Loucy (cell line): Measurements from ENCODE around the gene RGS3.

Experiments
- EZH2phosphoT487 ChIP-seq: fragments of 200-600 bp; IDR thresholded peaks from 2 replicates; pipeline ENCODE4 v1.6.1; 2018; ENCODE audit warnings: antibody characterized with exemption, mild to moderate bottlenecking, moderate library complexity, borderline replicate concordance
- TF ChIP-seq, protein P1 (sequence below): fragments of 200-600 bp; sonication (generic); conservative IDR thresholded peaks from 2 replicates; pipeline ENCODE4 v1.5.1; 2014; ENCODE audit warnings: mild to moderate bottlenecking, antibody characterized with exemption, low read length

DNA sequence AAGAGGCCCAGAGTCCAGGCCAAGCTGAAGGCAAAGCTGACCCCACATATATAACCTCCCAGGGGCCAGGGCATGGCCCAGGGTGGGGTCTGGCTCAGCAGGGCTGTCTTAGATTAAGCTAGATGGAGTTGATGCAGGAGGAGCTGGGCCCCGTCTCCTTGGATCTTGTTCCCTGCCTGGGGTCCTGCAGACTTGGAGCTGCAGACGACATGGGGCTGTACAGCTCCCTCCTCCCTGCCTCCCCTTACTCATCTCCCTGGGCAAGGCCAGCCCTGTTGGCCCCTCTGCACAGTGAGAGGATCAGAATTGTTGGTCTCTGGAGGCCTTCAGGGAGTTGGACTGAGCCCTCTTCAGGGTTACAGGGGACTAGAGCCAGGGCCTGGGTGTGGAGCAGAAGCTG is 134.9 kb downstream of the RGS3 start:
- TF ChIP-seq, protein P1, sequence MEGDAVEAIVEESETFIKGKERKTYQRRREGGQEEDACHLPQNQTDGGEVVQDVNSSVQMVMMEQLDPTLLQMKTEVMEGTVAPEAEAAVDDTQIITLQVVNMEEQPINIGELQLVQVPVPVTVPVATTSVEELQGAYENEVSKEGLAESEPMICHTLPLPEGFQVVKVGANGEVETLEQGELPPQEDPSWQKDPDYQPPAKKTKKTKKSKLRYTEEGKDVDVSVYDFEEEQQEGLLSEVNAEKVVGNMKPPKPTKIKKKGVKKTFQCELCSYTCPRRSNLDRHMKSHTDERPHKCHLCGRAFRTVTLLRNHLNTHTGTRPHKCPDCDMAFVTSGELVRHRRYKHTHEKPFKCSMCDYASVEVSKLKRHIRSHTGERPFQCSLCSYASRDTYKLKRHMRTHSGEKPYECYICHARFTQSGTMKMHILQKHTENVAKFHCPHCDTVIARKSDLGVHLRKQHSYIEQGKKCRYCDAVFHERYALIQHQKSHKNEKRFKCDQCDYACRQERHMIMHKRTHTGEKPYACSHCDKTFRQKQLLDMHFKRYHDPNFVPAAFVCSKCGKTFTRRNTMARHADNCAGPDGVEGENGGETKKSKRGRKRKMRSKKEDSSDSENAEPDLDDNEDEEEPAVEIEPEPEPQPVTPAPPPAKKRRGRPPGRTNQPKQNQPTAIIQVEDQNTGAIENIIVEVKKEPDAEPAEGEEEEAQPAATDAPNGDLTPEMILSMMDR, result no peak
- no peak for TF ChIP-seq EZH2phosphoT487
